Activated CD4-positive, CD25-positive, alpha-beta regulatory T cell (primary cell): ENCODE results near the gene GFER.
"Not testable (repeated sequence)": the region's sequence is repeated elsewhere in the genome, so short reads cannot be mapped to it uniquely, and the experiment has no call there.

ENCODE experiments used
- DNase-seq, 4 experiments: peaks; one replicate each; lab custom pipeline; 2025; lab: John Stamatoyannopoulos, UW

The GFER gene

GRCh38 chr16:2026461-2027023, 42.5 kb downstream of the GFER start, which contains the start of gene NHERF2:
NHERF2 (plus strand) TSS chr16:2026902; CDS start chr16:2027006, 104 bp downstream.
- peak in 1 of 4 experiments; percentile 26 for DNase-seq

- DNase-seq, result no peak
Observed at GRCh38 chr16:2027024-2028010, 43.3 kb downstream of the GFER start.

GRCh38 chr16:2028146-2028545, 44.2 kb downstream of the GFER start:
- no peak for DNase-seq

- DNase-seq, result no peak
Observed at GRCh38 chr16:2028620-2029220, 44.7 kb downstream of the GFER start.

- no peak for DNase-seq
Observed at GRCh38 chr16:2029350-2029749, 45.4 kb downstream of the GFER start.

- DNase-seq, result no peak
Observed at GRCh38 chr16:2030036-2030435, 46.0 kb downstream of the GFER start.

GRCh38 chr16:2031081-2031577, 47.1 kb downstream of the GFER start:
- no peak for DNase-seq

GRCh38 chr16:2032285-2033056, 48.5 kb downstream of the GFER start:
- no peak for DNase-seq

GRCh38 chr16:2033057-2033908, 49.3 kb downstream of the GFER start:
- DNase-seq, result no peak

GRCh38 chr16:2033909-2034695, 50.1 kb downstream of the GFER start:
- not testable (repeated sequence) for DNase-seq

- no peak for DNase-seq
Observed at GRCh38 chr16:2034696-2035430, 50.9 kb downstream of the GFER start.

GRCh38 chr16:2035431-2036199, 51.6 kb downstream of the GFER start:
- no peak for DNase-seq

- no peak for DNase-seq
Observed at GRCh38 chr16:2036200-2036966, 52.4 kb downstream of the GFER start.

- no peak for DNase-seq
Observed at GRCh38 chr16:2037115-2037514, 53.1 kb downstream of the GFER start.
